Muscle of arm (tissue), 12 donors: Measurements from ENCODE around the gene HSD17B14. TPM values are rescaled to one million over a fixed set of nuclear protein-coding genes. Genes with fewer than 3 reads are reported as not detected.
"Not testable (repeated sequence)": the region's sequence is repeated elsewhere in the genome, so short reads cannot be mapped to it uniquely, and the experiment has no call there.

Experiments used
- DNase-seq: peaks from one replicate; pipeline ENCODE4 v3.0.0-alpha.2; 2013
- polyA plus RNA-seq, 12 donors: library from polyadenylated mRNA; unstranded; fragments of 120-200 nt; gene quantifications; one replicate each; pipeline ENCODE4 v1.2.1, GENCODE V29; 2013; ENCODE audit not compliant: insufficient read length in 12 of 12

Gene HSD17B14
- polyA plus RNA-seq, 12 donors = 2.5 to 4.8 (median 3.1) TPM; not detected in 2

- DNase-seq = peak; percentile 80
Observed at GRCh38 chr19:48868114-48868886, 32.0 kb upstream of the HSD17B14 start, which contains the start of gene PLEKHA4. Gene PLEKHA4 (minus strand): TSS chr19:48868617. CDS start chr19:48867620, 997 bp downstream.

- no peak for DNase-seq
Observed at GRCh38 chr19:48867746-48868113, 31.4 kb upstream of the HSD17B14 start.

- no peak for DNase-seq
Observed at GRCh38 chr19:48867123-48867745, 30.9 kb upstream of the HSD17B14 start.

GRCh38 chr19:48866692-48867091 is 30.4 kb upstream of the HSD17B14 start:
- DNase-seq = no peak

- DNase-seq = no peak
Observed at GRCh38 chr19:48862827-48863226, 26.5 kb upstream of the HSD17B14 start.

- DNase-seq = no peak
Observed at GRCh38 chr19:48861313-48861712, 25.0 kb upstream of the HSD17B14 start.

- no peak for DNase-seq
Observed at GRCh38 chr19:48859711-48860572, 23.7 kb upstream of the HSD17B14 start.

- no peak for DNase-seq
Observed at GRCh38 chr19:48858984-48859710, 22.9 kb upstream of the HSD17B14 start.

- no peak for DNase-seq
Observed at GRCh38 chr19:48856921-48857320, 20.6 kb upstream of the HSD17B14 start.

GRCh38 chr19:48854103-48854502 is 17.8 kb upstream of the HSD17B14 start:
- no peak for DNase-seq

- no peak for DNase-seq
Observed at GRCh38 chr19:48853483-48853882, 17.2 kb upstream of the HSD17B14 start.

GRCh38 chr19:48852292-48852691 is 16.0 kb upstream of the HSD17B14 start:
- DNase-seq = no peak

GRCh38 chr19:48846659-48847058 is 10.4 kb upstream of the HSD17B14 start:
- DNase-seq = not testable (repeated sequence)

- no peak for DNase-seq
Observed at GRCh38 chr19:48845384-48845783, 9.1 kb upstream of the HSD17B14 start.

GRCh38 chr19:48844472-48844871 is 8.2 kb upstream of the HSD17B14 start:
- DNase-seq = no peak

- peak; percentile 71 for DNase-seq
Observed at GRCh38 chr19:48842789-48843162, 6.5 kb upstream of the HSD17B14 start.

- DNase-seq = no peak
Observed at GRCh38 chr19:48841571-48841970, 5.3 kb upstream of the HSD17B14 start.

GRCh38 chr19:48841047-48841446 is 4.8 kb upstream of the HSD17B14 start:
- no peak for DNase-seq

- DNase-seq = no peak
Observed at GRCh38 chr19:48837687-48838086, 1.4 kb upstream of the HSD17B14 start.

GRCh38 chr19:48837051-48837524 is 797 bp upstream of the HSD17B14 start:
- DNase-seq = peak; percentile 75

- peak; percentile 86 for DNase-seq
Observed at GRCh38 chr19:48835734-48836088, 580 bp downstream of the HSD17B14 start.

GRCh38 chr19:48833977-48834376 is 2.3 kb downstream of the HSD17B14 start:
- no peak for DNase-seq
